ENCODE measurements around the gene VPS45.
"Not testable (repeated sequence)": the region's sequence is repeated elsewhere in the genome, so short reads cannot be mapped to it uniquely, and the experiment has no call there.

Gene VPS45

DNA sequence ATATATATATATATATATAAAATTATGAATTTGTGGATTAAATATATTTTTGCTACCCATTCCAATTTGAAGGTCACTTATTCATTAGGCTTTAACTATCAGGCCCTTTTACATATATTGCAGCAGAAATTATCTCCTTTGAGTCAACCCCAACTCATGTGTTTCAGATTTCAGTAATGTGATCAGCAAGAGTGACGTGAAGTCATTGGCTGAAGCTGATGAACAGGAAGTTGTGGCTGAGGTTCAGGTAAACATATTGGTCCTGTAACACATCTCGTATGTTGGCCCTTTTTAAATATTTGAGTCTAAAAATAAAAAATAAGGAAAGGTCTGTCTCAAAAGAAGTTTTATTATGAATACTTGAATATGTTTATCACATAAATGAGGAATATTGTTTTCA, 8.5 kb downstream of the VPS45 start:
- no peak for DNase-seq

DNA sequence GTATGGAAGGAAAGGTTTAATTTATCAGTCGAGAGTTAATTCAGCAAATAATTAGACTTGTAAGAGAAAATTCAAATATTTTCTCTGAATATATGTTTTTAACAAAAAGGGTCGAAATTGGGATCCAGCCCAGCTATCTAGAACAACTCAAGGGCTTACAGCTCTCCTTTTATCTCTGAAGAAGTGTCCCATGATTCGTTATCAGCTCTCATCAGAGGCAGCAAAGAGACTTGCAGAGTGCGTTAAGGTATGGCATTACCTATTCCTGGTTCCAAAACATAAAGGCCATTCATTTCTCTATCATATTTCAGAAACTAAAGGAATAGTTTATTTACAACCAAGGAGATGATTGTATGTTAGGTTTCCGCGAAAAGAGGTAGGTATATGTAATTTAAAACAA, 9.4 kb downstream of the VPS45 start:
- no peak for DNase-seq

DNA sequence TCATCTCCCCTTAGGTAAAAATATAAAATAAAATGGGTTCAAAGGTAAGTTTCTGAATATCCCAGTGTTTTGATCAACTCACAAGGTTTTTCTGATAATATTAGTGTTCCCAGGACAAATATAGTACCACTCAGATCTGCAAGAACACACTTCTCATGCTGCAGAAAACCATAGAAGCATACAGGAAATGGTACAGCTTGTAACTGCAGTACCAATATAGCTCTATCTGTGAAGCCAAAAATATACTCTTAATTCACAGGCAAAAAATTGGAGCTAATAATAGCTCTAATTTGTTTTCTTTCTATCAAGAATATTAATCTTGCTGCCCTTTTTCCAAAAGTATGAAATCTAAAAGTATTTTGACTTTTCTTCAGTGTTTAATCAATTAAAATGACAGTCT, 13.2 kb downstream of the VPS45 start:
- no peak for DNase-seq

DNA sequence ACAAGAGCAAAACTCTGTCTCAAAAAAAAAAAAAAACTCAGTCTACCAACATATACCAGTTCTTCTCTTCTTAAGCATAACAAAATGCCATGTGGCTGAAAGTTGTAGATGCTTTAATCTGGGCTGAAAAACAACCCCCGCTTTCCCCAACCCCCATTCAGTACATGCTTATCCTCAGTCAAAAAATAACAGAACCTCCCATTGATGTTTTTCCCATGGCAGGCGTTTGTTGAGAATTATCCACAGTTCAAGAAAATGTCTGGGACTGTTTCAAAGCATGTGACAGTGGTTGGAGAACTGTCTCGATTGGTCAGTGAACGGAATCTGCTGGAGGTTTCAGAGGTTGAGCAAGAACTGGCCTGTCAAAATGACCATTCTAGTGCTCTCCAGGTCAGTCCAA, 14.9 kb downstream of the VPS45 start:
- DNase-seq: no peak

DNA sequence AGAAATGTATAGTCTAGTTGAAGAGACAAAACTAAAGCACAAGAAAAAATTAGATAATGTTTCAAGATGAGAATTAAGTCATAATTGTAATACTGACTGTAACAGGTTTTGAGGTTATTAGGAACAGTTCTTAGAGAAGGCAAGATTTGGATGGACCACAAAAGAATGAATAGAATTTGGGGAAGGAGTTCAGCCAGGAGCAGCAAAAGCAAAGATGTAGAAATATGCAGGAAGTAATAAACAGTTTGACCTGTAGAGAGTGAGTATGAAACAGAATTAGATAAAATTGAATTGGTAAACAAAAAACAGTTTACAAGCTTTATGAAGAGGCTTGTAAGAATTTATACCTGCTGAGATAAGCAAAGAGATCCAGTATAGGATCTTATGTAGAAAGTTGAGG, 16.3 kb downstream of the VPS45 start:
- DNase-seq: no peak

DNA sequence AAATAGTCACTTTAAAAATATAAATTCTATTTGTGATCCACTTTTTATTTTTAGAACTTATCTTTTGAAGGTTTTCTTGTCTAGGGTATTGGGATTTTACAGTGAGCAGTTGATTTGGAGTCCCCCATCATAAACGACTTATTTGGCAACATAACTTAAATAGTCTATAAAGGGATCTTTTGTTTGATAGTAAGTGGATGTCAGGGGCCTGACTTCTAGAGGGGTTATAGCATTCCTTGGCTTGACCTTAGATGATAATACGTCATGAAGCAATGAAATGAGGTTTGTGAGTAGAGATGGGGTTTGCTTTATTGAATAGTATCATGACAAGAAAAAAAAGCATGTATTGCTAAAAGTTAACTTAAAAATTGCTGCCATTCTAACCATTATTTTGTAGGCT, 17.8 kb downstream of the VPS45 start:
- DNase-seq: no peak

DNA sequence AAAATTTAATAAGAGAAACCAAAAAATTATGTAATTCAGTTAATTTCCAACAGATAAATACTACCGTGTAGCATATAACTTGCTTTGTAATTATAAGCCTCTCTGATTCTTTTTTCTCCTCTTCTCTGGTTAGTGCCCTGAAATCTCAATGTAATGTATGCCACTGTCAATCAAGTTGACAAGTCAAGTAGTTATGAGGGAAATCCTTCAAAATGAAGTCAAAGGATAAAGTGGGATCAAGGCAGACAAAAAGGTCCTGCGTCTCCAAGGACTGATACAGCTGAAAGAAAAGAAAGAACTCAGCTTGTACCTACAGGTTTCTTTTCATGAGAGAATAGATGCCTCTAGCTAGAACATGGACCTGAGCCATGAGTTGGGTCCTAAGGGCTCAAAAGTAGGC, 19.8 kb downstream of the VPS45 start:
- no peak for DNase-seq

DNA sequence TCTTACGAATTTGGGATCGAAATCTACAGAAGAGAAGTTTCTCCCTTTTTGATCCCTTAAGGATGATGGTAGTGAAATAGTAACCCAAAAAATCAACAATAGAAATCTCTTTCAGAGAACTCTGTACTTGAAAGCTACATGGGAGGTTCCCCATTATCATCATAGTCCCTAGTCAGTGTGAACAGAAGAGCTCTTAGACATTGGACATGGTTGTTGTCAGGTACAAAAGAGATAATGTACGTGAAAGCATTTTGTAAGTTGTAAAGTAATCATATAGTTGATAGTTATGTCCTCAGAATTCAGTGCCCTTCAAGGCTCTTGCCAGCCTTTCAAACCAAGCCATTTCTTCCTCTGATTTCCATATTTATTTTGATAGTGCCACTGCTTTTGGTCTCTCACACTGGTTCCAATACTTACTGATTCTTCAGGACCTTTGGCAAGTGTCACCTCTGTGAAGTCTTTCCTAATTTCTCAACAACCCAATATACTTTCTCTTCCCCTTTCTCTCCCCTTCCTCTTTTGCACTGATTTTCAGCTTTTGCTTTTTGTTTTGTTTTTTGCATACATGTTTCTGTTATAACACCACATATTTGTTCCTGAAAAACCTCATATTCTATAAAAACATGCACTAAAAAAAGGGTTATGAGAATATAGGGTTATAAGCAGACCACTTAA, 22.4 kb downstream of the VPS45 start:
- DNase-seq: no peak

DNA sequence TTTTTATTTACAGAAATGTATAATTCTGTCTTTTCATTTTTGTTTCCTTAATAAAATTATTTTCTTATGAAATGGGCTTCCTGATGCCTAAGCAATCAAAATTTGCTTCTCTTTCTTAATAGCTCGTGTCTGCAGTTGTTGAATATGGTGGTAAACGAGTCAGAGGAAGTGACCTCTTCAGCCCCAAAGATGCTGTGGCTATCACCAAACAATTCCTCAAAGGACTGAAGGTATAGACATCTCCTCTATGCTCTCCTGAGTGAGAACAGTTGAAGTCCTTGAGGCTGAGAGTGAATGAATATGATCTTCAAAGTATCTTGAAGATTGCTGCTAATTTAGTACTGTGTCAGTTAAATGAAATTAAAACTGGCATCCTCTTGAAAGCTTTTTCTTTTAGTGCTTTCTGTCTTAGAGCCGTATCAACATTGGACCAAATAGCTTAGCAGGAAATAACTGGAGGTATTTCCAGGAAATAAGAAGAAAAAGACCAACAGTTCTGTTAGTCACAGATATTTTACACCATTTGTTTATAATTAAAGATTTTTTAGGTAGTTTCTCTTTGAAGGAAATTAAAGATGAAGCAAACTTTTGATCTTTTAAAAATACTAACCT, 24.7 kb downstream of the VPS45 start:
- no peak for DNase-seq

DNA sequence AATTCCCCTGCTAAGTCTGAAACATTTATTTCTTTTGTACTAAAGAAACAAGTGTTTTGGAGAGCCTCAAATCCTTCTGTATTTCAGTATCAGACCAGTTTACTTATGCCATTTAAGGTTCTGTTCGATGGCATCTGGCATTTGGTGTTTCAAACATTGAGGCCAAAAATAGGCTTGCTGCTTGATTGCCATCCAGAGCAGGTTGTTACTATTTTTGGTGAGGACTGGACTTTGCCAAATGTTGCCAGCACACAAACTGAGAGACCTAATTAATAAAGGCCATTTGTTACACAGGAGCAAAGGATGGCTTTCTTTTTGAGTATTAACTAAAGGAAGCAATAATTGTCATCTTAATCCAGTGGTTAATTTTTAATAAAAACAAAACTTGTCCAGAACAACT, 26.2 kb downstream of the VPS45 start:
- DNase-seq: no peak

DNA sequence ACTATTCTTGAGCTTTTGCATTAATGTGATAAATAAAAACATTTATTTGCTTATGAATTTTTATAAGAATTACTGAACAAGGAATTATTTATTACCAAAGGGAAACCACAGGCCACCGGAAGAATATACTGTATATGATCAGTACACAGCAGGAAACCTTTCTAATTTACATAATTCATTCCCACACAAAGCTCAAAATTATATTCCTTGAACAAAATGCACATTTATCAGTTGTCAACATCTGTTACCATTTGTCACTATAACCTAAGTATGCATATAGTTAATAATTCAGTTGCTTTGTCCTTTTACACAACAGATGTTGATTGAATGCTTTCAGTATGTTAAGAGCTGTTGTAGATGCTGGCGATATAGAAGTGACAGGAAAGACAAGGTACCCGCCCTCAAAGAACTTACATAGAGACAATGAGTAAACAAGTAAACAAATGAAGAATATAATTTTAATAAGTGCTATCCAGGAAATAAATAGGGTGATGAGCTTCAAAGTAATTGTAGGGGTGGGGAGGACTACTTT, 27.2 kb downstream of the VPS45 start:
- no peak for DNase-seq

DNA sequence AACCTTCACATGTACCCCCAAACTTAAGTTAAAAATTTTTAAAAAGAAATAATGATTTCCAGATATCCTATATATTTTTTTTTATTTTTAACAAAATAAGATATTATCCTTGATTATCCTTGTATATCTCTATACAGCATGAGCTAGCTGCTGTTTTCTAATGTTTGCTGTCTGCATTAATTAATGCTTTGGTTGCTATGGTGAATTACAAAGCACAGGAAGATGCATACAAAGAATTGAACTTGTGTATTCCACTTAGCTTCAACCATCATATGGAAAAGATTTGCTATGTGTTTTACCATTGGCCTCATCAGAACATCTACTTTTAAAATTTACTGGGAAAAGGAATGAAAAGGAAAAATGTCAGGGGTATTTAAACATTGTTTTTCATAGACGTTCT, 35.4 kb downstream of the VPS45 start:
- DNase-seq: no peak

DNA sequence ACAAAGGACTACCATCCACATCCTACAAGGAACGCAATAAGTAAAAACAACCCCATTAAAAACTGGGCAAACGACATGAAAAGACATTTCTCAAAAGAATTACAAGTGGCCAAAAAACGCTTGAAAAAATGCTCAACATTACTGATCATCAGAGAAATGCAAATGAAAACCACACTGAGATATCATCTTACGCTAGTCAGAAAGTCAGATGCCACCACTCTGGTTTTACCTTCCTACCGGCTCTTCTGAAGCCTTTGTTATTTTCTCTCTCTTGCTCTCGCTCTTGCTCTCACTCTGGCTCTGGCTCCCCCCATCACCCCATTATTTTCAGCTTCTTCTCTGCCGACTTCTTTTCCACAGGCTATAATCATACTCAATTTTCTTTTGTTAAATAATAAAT, 38.8 kb downstream of the VPS45 start:
- DNase-seq: no peak

DNA sequence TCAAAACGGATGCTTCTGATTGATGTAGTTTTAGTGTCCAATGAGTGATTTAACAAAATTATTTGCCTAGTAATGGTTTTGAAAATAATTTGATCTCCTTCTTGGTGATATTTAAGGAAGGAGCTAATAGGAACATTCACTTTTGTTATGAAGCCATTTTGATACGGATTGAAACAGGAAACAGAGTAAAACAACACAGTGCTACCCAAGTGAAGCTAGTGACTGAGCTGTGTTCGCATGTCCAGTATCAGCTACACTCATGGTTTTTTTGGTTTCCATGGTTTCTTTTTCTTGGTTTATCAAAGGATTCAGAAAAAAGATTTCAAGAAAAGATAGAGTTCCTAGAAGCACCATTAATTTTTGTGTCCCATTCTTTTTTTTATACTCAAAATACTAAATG, 42.0 kb downstream of the VPS45 start:
- DNase-seq: no peak

DNA sequence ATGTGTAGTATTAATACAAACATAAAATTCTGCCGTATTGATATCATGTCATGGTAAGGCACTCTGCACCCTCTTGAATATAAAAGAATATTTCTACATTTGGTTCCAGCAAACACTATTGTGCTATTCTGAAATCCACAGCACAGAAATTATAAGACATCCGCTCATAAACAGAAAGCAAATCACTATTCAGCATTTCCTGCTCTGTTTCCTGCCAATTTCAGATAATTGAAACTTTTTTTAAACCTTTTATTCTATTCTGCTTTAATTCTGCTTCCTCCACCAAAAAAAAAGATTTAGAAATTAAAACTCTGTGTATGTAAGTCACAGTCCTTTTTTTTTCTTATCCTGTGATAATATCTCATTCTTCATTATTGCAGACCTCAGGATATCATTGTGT, 42.5 kb downstream of the VPS45 start:
- no peak for DNase-seq

DNA sequence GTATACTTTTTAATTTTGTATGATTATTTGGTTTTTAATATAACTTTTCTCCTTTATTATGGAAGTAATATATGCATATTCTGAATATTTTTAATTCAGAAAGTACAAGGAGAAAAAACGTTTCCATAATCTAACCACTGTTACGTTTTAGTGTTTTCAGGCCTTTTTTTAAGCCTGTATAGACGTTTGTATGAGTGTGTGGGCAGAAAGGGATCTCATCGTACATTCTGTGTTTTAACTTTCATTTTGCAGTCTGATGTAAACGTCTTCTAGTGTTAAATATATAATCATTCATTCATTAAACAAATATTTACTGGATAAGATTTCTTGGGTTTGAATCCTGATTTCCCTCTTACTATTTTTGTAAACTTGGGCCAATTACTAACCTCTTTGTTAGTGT, 44.1 kb downstream of the VPS45 start:
- no peak for DNase-seq

DNA sequence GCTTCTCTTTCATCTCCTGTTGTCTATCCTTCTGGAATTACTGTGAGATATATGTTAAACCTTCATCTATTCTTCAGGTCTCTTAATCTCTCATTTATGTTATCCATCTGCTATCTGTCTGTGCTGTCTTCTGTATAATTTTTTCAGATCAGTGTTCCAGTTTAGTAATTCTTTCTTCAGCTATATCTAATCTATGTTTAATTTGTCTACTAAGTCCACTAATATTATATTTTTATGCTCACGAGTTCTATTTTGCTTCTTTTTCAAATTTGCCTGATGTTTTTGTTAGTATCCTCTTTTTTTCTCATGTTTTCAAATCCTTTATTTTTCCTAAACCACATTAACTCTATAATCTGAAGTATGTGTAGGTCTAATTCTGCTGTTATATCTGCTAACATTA, 47.5 kb downstream of the VPS45 start:
- DNase-seq: no peak

DNA sequence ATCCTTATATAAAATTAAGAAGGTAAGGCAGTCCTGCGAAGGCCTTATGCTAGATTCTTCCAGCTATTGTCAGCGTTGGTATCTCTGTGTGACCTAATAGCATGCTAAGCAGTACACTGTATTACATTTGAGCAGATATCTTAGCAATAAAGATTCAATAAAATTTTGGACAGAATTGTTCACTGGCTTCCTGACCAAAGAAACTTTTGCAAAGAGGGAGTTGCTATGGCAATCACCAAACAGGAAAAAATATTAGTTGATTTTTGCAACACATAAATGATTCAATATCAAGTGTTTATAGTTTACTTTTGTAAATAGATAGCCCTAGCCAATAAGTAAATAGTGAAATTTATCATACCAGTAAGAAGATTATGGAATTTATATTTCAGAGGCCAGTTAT, 51.1 kb downstream of the VPS45 start:
- no peak for DNase-seq

DNA sequence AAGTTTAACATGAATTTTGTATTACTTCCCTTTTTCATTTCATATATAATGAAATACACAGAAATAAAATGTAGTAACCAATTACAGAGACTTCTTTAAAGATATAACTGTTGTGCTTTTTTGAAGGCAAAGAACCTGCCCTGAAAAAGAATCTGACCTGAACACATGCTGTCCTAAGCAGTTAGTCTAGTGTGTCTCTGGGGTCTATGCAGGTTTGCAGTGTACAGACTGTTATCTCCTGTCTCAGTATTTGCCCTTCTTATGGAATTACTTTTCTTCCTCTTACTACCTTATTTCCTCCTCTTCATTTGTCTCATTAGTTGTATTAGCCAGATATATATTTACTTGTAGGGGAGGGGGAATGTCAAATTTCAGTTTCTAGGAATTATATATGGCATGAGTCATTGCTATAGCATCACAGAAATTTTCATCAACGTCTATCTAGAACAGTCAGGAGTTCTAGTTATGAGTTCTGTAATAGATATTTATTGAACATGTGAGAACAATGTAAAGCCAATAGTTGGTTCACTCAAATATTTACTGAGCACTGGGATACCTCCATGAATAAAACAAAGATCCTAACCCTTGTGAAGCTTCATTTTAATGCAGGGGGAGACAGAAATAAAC, 53.8 kb downstream of the VPS45 start:
- no peak for DNase-seq

DNA sequence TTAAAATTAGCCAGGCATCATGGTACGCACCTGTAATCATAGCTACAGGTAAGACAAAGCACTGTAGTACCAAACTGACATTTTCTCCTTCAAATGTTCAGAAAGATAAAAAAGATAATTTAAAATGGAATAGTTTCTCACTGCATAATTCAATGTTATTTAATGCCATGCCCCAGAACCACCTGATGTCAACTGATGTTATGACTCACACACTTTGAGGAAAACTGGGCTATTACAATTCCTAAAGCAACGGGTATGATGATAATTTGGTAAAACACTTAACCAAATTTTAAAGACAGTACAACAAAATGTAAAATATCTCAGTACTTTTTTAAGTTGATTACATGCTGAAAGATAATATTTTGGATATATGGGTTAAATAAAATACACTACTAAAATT, 59.2 kb downstream of the VPS45 start:
- DNase-seq: no peak

DNA sequence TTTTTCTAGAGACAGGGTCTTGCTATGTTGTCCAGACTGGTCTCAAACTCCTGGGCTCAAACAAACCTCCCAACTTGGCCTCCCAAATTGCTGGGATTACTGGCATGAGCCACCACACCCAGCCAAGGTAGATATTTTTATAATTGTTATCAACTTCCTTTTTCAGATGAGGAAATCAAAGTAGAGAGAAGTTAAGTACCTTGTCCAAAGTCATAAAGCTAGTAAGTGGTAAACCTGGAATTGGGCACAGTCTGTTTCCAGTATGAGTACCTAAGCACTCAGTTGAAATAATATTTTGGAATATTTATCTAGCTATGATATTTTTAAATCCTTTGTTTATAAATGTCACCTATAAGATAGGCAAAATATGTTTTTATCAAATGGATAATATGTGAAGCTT, 59.9 kb downstream of the VPS45 start:
- DNase-seq: no peak

DNA sequence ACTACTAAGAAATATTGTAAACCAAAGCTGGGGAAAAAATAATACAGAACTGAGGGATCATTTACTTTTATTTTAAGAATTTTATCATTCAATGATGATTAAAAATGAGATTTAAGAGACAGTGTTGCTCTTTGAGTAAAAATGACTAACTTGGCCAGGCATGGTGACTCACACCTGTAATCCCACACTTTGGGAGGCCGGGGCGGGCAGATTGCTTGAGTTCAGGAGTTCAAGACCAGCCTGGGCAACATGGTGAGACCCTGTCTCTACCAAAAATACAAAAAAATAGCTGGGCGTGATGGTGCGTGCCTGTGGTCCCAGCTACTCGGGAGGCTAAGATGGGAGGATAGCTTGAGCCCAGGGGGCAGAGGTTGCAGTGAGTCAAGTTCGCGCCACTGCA, 60.3 kb downstream of the VPS45 start:
- no peak for DNase-seq

DNA sequence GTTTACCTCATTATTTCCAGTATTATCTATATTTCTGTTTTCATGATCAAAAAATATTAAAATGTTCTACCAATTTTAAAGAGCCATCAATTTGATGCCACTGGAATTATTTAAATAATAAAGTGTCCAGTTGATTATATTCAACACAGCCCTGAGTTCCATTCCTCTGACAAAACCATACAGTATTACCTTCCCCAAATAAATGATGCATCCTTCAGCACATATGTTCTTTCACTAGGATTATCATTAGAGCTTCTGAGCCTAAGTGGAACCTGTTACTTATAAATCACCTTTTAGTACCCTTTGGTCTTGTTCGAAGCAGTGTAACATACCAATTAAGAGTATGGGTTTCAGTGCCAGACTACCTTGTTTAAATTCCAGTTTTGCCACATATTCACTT, 64.8 kb downstream of the VPS45 start:
- DNase-seq: no peak

DNA sequence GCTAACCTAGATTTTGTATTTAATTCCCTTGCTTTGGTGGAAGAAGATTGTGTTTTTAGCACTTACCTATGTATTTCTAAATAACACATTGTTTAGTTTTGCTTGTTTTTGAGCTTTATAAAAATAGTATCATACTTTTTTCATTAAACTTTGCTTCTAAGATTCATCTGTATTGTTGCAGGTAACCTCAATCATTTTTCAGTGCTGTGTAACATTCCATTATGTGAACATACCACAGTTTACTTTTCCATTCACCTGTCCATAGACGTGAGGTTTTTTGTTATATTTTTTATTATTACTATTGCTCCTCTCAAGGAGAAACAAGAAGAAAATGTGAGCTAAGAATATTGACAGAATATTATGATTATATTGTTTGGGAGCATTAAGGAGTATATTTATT, 67.0 kb downstream of the VPS45 start:
- no peak for DNase-seq

DNA sequence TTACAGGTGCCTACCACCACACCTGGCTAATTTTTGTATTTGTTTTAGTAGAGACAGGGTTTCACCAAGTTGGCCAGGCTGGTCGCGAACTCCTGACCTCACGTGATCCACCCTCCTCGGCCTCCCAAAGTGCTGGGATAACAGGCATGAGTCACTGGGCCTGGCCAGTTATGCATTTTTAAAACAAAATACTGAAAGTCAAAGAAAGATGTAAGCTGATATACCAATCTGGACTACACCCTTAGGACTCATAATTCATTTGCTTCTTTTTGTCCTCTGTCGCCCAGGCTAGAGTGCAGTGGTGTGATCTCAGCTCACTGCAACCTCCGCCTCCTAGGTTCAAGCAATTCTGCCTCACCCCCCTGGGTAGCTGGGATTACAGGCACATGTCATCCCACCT, 67.8 kb downstream of the VPS45 start:
- not testable (repeated sequence) for DNase-seq

Data from T1000 (cell line).